C4-2B (cell line): ENCODE measurements around the gene USP49.

Experiments used
- ZFX ChIP-seq: fragments of 450-650 bp; IDR thresholded peaks from 2 replicates; pipeline ENCODE4 v1.6.1; 2017
- TF ChIP-seq, protein P1 (sequence below): fragments of 450-650 bp; conservative IDR thresholded peaks from 2 replicates; pipeline ENCODE4 v1.5.1; 2017; ENCODE audit warnings: mild to moderate bottlenecking

DNA sequence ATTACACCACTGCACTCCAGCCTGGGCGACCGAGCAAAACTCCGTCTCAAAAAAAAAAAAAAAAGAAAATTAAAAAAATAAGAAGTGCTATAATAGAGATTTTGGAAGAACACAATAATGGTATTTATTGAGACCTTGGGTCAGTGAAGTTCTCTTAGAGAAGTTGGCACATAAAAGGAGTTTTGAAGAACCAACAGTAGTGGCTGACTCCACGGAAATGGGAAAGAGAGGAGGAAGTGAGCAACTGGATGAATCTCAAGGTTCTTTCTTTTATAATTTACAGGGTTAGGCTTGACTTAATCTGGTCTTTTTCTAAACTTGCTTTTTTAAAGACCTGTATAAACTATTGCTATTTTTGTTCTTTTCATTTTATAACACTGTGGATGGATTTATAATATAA, 54.8 kb downstream of the USP49 start:
- TF ChIP-seq, protein P1, sequence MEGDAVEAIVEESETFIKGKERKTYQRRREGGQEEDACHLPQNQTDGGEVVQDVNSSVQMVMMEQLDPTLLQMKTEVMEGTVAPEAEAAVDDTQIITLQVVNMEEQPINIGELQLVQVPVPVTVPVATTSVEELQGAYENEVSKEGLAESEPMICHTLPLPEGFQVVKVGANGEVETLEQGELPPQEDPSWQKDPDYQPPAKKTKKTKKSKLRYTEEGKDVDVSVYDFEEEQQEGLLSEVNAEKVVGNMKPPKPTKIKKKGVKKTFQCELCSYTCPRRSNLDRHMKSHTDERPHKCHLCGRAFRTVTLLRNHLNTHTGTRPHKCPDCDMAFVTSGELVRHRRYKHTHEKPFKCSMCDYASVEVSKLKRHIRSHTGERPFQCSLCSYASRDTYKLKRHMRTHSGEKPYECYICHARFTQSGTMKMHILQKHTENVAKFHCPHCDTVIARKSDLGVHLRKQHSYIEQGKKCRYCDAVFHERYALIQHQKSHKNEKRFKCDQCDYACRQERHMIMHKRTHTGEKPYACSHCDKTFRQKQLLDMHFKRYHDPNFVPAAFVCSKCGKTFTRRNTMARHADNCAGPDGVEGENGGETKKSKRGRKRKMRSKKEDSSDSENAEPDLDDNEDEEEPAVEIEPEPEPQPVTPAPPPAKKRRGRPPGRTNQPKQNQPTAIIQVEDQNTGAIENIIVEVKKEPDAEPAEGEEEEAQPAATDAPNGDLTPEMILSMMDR = no peak
- TF ChIP-seq ZFX = no peak
